DMS114 treated with DMSO at 0.1 percent for 48 hours (cell line): ENCODE measurements around the gene ANO5.

Source experiments
- DNase-seq: peaks from one replicate; lab custom pipeline; 2025; ENCODE audit not compliant: unreplicated experiment; lab: John Stamatoyannopoulos, UW

ANO5 gene

GRCh38 chr11:22317656-22318055, 124.8 kb downstream of the ANO5 start:
- DNase-seq = no peak

GRCh38 chr11:22331771-22332170, 138.9 kb downstream of the ANO5 start:
- DNase-seq = no peak
